ENCODE measurements around the gene CLC.

DNA sequence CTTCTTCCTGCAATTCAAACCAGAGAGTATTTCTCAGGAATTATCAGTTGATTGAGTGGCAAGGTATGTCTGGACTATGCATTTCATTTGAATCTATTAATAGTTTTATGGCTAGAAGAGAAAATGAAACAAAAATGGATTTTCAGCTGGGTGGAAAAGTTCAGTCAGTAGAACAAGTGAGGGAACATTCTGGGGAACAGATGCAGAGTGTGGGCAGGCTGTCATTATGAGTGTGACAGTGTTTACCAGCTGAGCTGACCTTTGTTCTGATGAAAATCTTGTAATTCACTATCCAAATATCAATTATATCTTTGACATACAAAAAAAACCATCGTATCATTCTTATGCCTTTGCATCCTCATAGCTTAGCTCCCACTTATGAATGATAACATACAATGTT, 2.6 kb upstream of the CLC start:
- TF ChIP-seq, protein P1, sequence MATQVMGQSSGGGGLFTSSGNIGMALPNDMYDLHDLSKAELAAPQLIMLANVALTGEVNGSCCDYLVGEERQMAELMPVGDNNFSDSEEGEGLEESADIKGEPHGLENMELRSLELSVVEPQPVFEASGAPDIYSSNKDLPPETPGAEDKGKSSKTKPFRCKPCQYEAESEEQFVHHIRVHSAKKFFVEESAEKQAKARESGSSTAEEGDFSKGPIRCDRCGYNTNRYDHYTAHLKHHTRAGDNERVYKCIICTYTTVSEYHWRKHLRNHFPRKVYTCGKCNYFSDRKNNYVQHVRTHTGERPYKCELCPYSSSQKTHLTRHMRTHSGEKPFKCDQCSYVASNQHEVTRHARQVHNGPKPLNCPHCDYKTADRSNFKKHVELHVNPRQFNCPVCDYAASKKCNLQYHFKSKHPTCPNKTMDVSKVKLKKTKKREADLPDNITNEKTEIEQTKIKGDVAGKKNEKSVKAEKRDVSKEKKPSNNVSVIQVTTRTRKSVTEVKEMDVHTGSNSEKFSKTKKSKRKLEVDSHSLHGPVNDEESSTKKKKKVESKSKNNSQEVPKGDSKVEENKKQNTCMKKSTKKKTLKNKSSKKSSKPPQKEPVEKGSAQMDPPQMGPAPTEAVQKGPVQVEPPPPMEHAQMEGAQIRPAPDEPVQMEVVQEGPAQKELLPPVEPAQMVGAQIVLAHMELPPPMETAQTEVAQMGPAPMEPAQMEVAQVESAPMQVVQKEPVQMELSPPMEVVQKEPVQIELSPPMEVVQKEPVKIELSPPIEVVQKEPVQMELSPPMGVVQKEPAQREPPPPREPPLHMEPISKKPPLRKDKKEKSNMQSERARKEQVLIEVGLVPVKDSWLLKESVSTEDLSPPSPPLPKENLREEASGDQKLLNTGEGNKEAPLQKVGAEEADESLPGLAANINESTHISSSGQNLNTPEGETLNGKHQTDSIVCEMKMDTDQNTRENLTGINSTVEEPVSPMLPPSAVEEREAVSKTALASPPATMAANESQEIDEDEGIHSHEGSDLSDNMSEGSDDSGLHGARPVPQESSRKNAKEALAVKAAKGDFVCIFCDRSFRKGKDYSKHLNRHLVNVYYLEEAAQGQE (IDR thresholded peaks at IDR 0.05; ENCODE audit: low read depth): no peak
- TF ChIP-seq, protein P2, sequence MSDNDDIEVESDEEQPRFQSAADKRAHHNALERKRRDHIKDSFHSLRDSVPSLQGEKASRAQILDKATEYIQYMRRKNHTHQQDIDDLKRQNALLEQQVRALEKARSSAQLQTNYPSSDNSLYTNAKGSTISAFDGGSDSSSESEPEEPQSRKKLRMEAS (IDR thresholded peaks at IDR 0.05): no peak
- no peak for TF ChIP-seq EP300 (IDR thresholded peaks at IDR 0.05; ENCODE audit: borderline replicate concordance)
- no peak for TF ChIP-seq TEAD4 (IDR thresholded peaks at IDR 0.05)
- TF ChIP-seq CEBPB (IDR thresholded peaks at IDR 0.05): no peak
- TF ChIP-seq RAD21 (IDR thresholded peaks at IDR 0.05; ENCODE audit: low read depth): no peak

Data from Ishikawa (cell line).